ENCODE data around the gene PAX6. TPM values are rescaled to one million over a fixed set of nuclear protein-coding genes. Genes with fewer than 3 reads are reported as not detected.

The PAX6 gene
- under 1 TPM in 3 of 4 donors, not detected in 1; 0.40 to 0.79 (median 0.55) TPM for total RNA-seq

DNA sequence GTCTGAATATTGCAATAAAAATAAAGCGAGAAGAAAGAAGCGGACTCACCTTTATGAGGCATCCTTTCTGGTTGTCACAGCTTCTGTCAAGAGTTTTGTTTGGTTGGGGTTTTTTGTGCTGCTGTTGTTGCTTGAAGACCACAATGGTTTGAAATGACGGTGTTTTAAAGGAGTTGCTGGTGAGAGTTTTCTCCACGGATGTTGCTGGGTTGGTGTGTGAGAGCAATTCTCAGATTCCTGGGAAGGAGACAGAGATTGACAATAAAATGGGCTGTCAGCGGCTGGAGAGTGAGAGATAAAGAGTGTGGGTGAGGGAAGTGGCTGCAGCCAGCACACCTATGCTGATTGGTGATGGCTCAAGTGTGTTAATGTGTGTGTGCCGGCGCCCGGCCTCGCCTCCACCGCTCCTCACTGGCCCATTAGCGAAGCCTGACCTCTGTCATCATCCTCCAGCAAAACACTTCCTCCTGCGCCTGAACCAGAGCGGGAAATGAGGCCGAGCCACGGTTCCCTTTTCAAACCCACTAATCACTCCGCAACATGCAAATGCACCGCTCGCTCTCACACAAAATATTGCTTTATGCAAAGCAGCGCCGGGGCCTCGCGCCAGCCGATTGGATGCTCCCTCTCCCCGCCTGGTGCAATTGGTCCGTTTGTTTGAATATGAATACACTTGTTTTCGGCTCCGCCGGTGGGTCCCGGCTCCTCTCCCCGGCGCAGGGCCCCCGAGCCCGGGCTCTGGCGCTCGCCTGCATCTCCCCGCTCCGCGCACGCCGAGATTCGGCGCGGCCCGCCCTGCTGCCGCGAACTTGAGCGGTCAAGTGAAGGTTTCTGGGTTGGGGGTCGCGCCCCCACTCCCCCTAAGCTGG lies at the start of gene PAX6:
Gene PAX6 (minus strand): TSS at position 544 of the 869 bp plus-strand sequence. CDS start 4,911 bp downstream, outside the sequence.
- no peak within 1 kb of the TSS for H3K27ac ChIP-seq
- peaks cover 100% of the 10 kb centered on the region for H3K27me3 ChIP-seq
- in situ Hi-C loops (cut with MboI; ENCODE audit: low pct_ligation_motif_present in 1 of 4, low pct_unique_long_range_greater_than_20kb in 1 of 4, low sequenced_read_pairs in 3 of 4), result no loop called here
- 3% methylated on average over 8 to 34 of the region's 49 CpGs for WGBS, 2 donors (ENCODE audit: low coverage in 1 of 2)
- H3K4me3 ChIP-seq, result peak within 1 kb of the TSS; percentile 7 to 57 (median 19)
- no peaks in the 10 kb centered on the region for H3K36me3 ChIP-seq
- intact Hi-C loops (cut with DNase I; ENCODE audit: low total_unique reads), result no loop called here
- TF ChIP-seq, protein P1, sequence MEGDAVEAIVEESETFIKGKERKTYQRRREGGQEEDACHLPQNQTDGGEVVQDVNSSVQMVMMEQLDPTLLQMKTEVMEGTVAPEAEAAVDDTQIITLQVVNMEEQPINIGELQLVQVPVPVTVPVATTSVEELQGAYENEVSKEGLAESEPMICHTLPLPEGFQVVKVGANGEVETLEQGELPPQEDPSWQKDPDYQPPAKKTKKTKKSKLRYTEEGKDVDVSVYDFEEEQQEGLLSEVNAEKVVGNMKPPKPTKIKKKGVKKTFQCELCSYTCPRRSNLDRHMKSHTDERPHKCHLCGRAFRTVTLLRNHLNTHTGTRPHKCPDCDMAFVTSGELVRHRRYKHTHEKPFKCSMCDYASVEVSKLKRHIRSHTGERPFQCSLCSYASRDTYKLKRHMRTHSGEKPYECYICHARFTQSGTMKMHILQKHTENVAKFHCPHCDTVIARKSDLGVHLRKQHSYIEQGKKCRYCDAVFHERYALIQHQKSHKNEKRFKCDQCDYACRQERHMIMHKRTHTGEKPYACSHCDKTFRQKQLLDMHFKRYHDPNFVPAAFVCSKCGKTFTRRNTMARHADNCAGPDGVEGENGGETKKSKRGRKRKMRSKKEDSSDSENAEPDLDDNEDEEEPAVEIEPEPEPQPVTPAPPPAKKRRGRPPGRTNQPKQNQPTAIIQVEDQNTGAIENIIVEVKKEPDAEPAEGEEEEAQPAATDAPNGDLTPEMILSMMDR (IDR thresholded peaks at IDR 0.05), result no peak
- TF ChIP-seq POLR2A (IDR thresholded peaks at IDR 0.05), result no peak
- H3K9me3 ChIP-seq, result no peaks in the 10 kb centered on the region
- peaks cover 21 to 66% (median 53%) of the 10 kb centered on the region in 4 donors for H3K4me1 ChIP-seq
- peak; percentile 22 for DNase-seq

DNA sequence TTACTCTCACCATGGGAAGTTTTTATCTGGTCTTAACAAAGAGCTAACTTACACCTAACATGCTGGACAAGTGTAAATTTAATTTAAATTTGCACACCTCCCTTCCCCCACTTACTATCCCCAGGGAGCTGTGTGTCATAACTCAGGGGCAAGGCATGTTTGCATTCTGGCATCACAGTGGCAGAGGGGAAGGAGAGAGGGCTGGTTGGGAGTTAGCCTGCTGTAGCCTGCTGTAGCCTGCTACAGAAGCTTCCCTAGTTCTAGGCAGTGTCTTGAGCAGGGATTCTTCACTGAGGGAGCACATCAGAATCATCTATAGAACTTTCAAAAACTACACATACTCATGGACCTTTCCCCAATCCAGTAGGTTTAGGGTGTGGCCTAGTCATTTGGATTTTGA lies 49.3 kb upstream of the PAX6 start:
- Histone ChIP-seq H3K4me3 (no peak overlapping the region), H3K9me3 (no peaks in the 10 kb centered on the region), H3K36me3 (no peaks in the 10 kb centered on the region), H3K27ac (no peak overlapping the region), H3K27me3 (peaks cover 4% of the 10 kb centered on the region), H3K4me1 (no peaks in the 10 kb centered on the region)
- intact Hi-C loops (cut with DNase I; ENCODE audit: low total_unique reads), result no loop called here
- TF ChIP-seq POLR2A (IDR thresholded peaks at IDR 0.05), result no peak
- TF ChIP-seq, protein P1 (IDR thresholded peaks at IDR 0.05), result no peak
- TF ChIP-seq EP300 (IDR thresholded peaks at IDR 0.05; ENCODE audit: low read depth), result no peak
- TF ChIP-seq POLR2AphosphoS5 (IDR thresholded peaks at IDR 0.05), result no peak
- no peak for DNase-seq
- in situ Hi-C loops (cut with MboI; ENCODE audit: low pct_ligation_motif_present in 1 of 4, low pct_unique_long_range_greater_than_20kb in 1 of 4, low sequenced_read_pairs in 3 of 4), result loop anchor here in 1 of 4 donors (25.0 kb wide), 1 partner anchor 373 kb away; no protein-coding TSS in a partner anchor

DNA sequence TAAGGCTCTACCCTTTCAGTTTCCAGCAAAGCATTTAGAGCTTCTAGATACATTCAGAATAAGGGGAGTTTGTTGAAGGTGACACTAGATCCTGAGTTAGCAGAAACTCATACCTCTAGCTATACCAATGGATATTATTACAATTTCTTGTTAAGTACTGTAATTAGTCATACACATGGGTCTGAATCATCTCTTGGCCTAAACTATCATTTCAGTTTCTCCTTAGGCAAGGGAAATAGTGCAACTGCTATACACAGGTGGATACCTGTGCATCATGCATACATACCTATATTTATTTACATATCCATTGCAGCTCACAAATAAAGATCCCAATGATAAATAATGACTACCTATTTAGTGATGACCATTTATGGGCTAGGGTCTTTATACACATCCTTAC lies 45.1 kb upstream of the PAX6 start:
- intact Hi-C loops (cut with DNase I; ENCODE audit: low total_unique reads), result no loop called here
- Histone ChIP-seq H3K27me3 (peaks cover 4% of the 10 kb centered on the region), H3K4me3 (no peak overlapping the region), H3K4me1 (no peaks in the 10 kb centered on the region), H3K36me3 (no peaks in the 10 kb centered on the region), H3K27ac (no peak overlapping the region), H3K9me3 (no peaks in the 10 kb centered on the region)
- in situ Hi-C loops (cut with MboI; ENCODE audit: low pct_ligation_motif_present in 1 of 4, low pct_unique_long_range_greater_than_20kb in 1 of 4, low sequenced_read_pairs in 3 of 4), result loop anchor here in 1 of 4 donors (25.0 kb wide), 1 partner anchor 369 kb away; no protein-coding TSS in a partner anchor
- DNase-seq, result no peak
- no peak for TF ChIP-seq EP300 (IDR thresholded peaks at IDR 0.05; ENCODE audit: low read depth)
- TF ChIP-seq POLR2A (IDR thresholded peaks at IDR 0.05), result no peak
- TF ChIP-seq, protein P1 (IDR thresholded peaks at IDR 0.05), result no peak
- TF ChIP-seq POLR2AphosphoS5 (IDR thresholded peaks at IDR 0.05), result no peak

DNA sequence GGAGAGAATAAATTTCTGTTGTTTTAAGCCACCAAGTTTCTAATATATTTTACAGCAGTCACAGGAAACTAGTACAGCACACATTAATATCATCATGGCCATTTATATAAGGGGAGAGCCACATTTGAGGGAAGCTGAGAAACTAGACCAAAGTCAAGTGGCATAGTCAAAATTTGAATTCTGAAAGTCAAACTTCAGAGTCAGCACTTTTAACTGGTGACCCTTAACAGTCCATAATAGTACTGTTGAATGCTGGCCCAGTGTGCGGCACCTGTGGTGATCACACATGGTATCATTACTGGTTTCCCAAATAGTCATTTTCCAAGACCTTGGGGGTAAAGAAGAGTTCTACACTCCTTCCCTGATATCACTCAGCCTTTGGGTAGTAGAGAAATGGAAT lies 44.3 kb upstream of the PAX6 start:
- TF ChIP-seq, protein P1 (IDR thresholded peaks at IDR 0.05), result no peak
- TF ChIP-seq POLR2AphosphoS5 (IDR thresholded peaks at IDR 0.05), result no peak
- no peaks in the 10 kb centered on the region for H3K36me3 ChIP-seq
- no peaks in the 10 kb centered on the region for H3K4me1 ChIP-seq
- WGBS, 2 donors (ENCODE audit: low coverage in 1 of 2), result 80 to 93% methylated on average over 1 of the region's 1 CpG
- in situ Hi-C loops (cut with MboI; ENCODE audit: low pct_ligation_motif_present in 1 of 4, low pct_unique_long_range_greater_than_20kb in 1 of 4, low sequenced_read_pairs in 3 of 4), result loop anchor here in 1 of 4 donors (25.0 kb wide), 1 partner anchor 368 kb away; no protein-coding TSS in a partner anchor
- H3K27ac ChIP-seq, result no peak overlapping the region
- H3K9me3 ChIP-seq, result no peaks in the 10 kb centered on the region
- intact Hi-C loops (cut with DNase I; ENCODE audit: low total_unique reads), result no loop called here
- no peak overlapping the region for H3K4me3 ChIP-seq
- no peak for DNase-seq
- peaks cover 4% of the 10 kb centered on the region for H3K27me3 ChIP-seq

Data from transverse colon (tissue), 4 donors.